ENCODE results near the gene TIMM21. TPM values are rescaled to one million over a fixed set of nuclear protein-coding genes. Genes with fewer than 3 reads are reported as not detected.

TIMM21 gene
- total RNA-seq, 2 donors from 2014 or later, result 29.6 to 45.5 TPM

DNA sequence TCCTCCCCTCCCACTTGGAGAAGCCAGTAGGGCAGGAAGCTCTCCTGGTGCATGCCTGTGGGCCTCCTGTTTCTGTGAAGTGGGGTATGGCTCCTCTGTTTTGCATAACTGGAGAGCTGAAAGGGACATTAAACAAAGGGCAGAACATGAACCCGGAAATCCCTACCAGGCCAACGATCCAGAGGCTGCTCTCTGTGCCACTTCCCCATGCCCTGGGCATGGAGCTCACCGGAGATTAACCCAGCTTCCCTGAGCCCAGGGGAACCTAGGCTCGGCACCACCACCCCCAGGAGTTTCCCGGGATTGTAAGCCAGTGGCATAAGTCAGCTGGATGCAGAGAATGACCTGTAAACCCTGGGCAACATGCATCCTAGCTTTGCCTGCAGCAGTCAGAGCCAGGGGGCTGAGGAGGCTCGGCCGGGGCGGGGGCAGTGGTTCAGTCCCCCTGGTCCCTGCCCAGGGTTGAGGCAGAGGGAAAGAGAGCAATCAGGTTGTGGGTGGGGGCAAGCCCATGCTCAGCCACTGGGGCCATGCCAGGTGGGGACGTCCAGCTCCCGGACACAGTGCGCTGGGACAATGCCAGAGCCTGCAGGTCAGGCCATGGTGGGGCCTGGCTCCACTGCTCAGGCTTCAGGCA lies 49.5 kb downstream of the TIMM21 start:
- intact Hi-C loops (cut with DNase I), result loop anchor here (2.0 to 10.0 kb wide), 4 partner anchors 89 to 357 kb away; partner anchors contain the start of gene CNDP2
- no peaks in the 10 kb centered on the region for H3K9me3 ChIP-seq
- H3K36me3 ChIP-seq, result no peaks in the 10 kb centered on the region
- DNase-seq, result peak; percentile 56
- peak overlapping the region; percentile 40 for H3K27ac ChIP-seq
- H3K4me3 ChIP-seq, result no peak overlapping the region
- TF ChIP-seq, protein P1, sequence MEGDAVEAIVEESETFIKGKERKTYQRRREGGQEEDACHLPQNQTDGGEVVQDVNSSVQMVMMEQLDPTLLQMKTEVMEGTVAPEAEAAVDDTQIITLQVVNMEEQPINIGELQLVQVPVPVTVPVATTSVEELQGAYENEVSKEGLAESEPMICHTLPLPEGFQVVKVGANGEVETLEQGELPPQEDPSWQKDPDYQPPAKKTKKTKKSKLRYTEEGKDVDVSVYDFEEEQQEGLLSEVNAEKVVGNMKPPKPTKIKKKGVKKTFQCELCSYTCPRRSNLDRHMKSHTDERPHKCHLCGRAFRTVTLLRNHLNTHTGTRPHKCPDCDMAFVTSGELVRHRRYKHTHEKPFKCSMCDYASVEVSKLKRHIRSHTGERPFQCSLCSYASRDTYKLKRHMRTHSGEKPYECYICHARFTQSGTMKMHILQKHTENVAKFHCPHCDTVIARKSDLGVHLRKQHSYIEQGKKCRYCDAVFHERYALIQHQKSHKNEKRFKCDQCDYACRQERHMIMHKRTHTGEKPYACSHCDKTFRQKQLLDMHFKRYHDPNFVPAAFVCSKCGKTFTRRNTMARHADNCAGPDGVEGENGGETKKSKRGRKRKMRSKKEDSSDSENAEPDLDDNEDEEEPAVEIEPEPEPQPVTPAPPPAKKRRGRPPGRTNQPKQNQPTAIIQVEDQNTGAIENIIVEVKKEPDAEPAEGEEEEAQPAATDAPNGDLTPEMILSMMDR (IDR thresholded peaks at IDR 0.05), result no peak
- peak overlapping the region in 1 of 2 donors; percentile 3 for H3K9ac ChIP-seq (ENCODE audit: low read depth in 2 of 2, low read length in 2 of 2)
- no peaks in the 10 kb centered on the region for H3K27me3 ChIP-seq
- H3K4me1 ChIP-seq, result no peaks in the 10 kb centered on the region

DNA sequence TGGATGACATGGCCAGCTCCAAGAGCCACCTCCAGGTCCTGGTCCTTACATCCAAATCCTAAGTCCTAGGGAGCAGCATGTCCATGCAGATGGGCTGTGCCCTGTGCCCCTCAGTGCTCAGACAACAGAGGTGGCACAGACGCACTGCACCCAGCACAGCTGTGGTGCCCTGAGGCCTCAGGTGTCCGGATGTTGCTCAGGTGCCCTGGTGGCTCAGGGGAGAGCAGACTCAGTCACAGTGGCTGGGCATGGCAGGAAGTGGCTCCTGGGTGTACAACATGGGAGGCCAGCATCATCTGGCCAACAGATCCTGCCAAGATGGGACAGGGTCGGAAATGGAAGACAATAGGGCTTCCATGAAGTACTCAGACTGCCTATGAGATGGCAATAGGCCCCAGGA lies 50.1 kb downstream of the TIMM21 start:
- no peaks in the 10 kb centered on the region for H3K36me3 ChIP-seq
- TF ChIP-seq, protein P1 (IDR thresholded peaks at IDR 0.05), result no peak
- intact Hi-C loops (cut with DNase I), result loop anchor here (5.0 to 10.0 kb wide), 3 partner anchors 89 to 356 kb away; partner anchors contain the start of gene CNDP2
- no peak overlapping the region for H3K27ac ChIP-seq
- H3K9ac ChIP-seq (ENCODE audit: low read depth in 2 of 2, low read length in 2 of 2), result no peak overlapping the region
- no peaks in the 10 kb centered on the region for H3K9me3 ChIP-seq
- no peaks in the 10 kb centered on the region for H3K4me1 ChIP-seq
- DNase-seq, result no peak
- no peaks in the 10 kb centered on the region for H3K27me3 ChIP-seq
- no peak overlapping the region for H3K4me3 ChIP-seq

DNA sequence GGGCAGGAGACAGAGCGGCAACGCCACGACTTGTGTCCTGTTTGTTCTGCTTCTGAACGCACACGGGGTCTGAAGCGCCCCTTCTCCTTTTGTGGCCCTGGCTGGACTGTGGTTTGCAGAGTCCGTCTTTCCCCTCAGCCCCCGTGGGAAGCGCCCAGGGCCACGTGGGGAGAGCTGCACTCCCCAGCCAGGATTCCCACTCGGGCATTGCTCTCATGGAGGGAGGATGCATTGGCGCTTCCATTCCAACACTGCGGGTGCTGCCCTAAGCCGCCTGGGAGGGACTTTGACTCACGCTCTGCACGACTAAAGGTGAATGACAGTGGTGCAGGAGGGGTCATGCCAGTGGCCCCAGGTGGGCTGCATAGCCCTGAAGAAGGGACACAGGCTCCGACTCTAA lies 52.5 kb downstream of the TIMM21 start:
- Histone ChIP-seq H3K27ac (no peak overlapping the region), H3K9ac (ENCODE audit: low read depth in 2 of 2, low read length in 2 of 2) (no peak overlapping the region), H3K4me3 (no peak overlapping the region), H3K27me3 (no peaks in the 10 kb centered on the region), H3K36me3 (no peaks in the 10 kb centered on the region), H3K4me1 (no peaks in the 10 kb centered on the region), H3K9me3 (no peaks in the 10 kb centered on the region)
- DNase-seq, result no peak
- intact Hi-C loops (cut with DNase I), result no loop called here
- TF ChIP-seq, protein P1 (IDR thresholded peaks at IDR 0.05), result no peak

DNA sequence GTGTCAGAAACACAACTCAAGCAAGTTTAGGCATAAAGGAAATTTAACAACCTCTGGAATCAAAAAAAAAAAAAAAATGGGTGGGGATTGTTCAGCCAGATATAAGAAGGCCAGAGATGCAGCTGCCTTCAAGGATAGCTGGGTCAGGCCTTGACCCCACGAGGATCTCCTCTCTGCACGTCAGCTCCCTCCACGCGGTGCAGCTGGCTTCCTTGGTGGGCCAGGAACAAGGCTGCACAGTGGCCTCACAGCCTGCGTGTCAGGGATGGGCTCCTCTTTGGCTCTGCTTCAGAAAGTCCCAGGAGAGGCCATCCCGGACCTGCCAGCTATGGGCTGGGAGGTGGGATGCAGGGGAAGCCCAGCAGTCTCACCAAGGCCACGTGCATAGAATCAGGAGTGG lies 55.5 kb downstream of the TIMM21 start:
- Histone ChIP-seq H3K36me3 (no peaks in the 10 kb centered on the region), H3K27ac (no peak overlapping the region), H3K4me3 (no peak overlapping the region), H3K9me3 (no peaks in the 10 kb centered on the region), H3K27me3 (no peaks in the 10 kb centered on the region), H3K9ac (ENCODE audit: low read depth in 2 of 2, low read length in 2 of 2) (no peak overlapping the region), H3K4me1 (no peaks in the 10 kb centered on the region)
- intact Hi-C loops (cut with DNase I), result no loop called here
- TF ChIP-seq, protein P1 (IDR thresholded peaks at IDR 0.05), result no peak
- no peak for DNase-seq

DNA sequence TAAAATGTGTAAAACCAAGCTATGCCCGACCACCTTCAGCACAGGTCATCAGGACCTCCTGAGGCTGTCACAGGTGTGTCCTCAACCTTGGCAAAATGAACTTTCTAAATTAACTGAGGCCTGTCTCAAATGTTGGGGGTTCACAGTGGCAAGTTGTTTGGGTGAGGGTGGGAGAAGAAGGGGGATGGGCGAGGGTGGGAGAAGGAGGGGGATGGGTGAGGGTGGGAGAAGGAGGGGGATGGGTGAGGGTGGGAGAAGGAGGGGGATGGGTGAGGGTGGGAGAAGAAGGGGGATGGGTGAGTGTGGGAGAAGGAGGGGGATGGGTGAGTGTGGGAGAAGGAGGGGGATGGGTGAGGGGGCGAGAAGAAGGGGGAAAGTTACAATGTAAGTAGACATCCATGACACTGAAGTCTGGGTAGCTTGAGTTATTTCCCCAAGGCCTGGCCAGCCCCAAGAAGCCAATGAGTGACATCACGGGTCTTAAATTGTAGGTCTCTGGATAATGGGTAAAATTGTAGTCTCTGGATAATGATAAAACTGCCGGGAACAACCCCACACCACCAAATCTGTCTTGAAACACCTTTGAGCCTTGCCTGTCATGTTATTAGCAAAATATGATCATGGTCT lies 56.3 kb downstream of the TIMM21 start:
- intact Hi-C loops (cut with DNase I), result no loop called here
- no peaks in the 10 kb centered on the region for H3K36me3 ChIP-seq
- no peak overlapping the region for H3K9ac ChIP-seq (ENCODE audit: low read depth in 2 of 2, low read length in 2 of 2)
- no peak overlapping the region for H3K27ac ChIP-seq
- TF ChIP-seq, protein P1 (IDR thresholded peaks at IDR 0.05), result no peak
- no peak for DNase-seq
- no peaks in the 10 kb centered on the region for H3K4me1 ChIP-seq
- no peaks in the 10 kb centered on the region for H3K9me3 ChIP-seq
- H3K4me3 ChIP-seq, result no peak overlapping the region
- H3K27me3 ChIP-seq, result no peaks in the 10 kb centered on the region

Other genes with a start within 250 kb of the TIMM21 start
- gene FBXO15, start 689 bp upstream of the TIMM21 start, total RNA-seq, result not detected
- 100 to 1,000 TPM; 107 to 114 TPM for gene CYB5A, start 143.4 kb downstream of the TIMM21 start, total RNA-seq
- gene C18orf63, start 167.3 kb downstream of the TIMM21 start, total RNA-seq, result not detected

Measured in colonic mucosa (tissue), 4 donors.